SJCRH30 (cell line): ENCODE results near the gene TESK1. TPM values are rescaled to one million over a fixed set of nuclear protein-coding genes. Genes with fewer than 3 reads are reported as not detected.
"Not testable (repeated sequence)": the region's sequence is repeated elsewhere in the genome, so short reads cannot be mapped to it uniquely, and the experiment has no call there.

Experiments used
- DNase-seq, 2 experiments: peaks; one replicate each; pipeline ENCODE4 v3.0.0-alpha.2; 2015 to 2020
- H3K27ac ChIP-seq: fragments of 250-450 bp; sonication (Bioruptor Pico); 2 replicates; pipeline ENCODE4 v1.5.1; 2020; ENCODE audit warnings: mild to moderate bottlenecking, moderate library complexity
- H3K27me3 ChIP-seq: fragments of 250-450 bp; sonication (Bioruptor Pico); 2 replicates; pipeline ENCODE4 v1.5.1; 2020; ENCODE audit warnings: mild to moderate bottlenecking, moderate library complexity
- H3K36me3 ChIP-seq: fragments of 250-450 bp; sonication (Bioruptor Pico); 2 replicates; pipeline ENCODE4 v1.5.1; 2020; ENCODE audit warnings: mild to moderate bottlenecking, moderate library complexity
- H3K4me1 ChIP-seq: fragments of 250-450 bp; sonication (Bioruptor Pico); 2 replicates; pipeline ENCODE4 v1.5.1; 2020; ENCODE audit warnings: mild to moderate bottlenecking, moderate library complexity
- H3K4me3 ChIP-seq: fragments of 250-450 bp; sonication (Bioruptor Pico); 2 replicates; pipeline ENCODE4 v1.5.1; 2020; ENCODE audit warnings: mild to moderate bottlenecking, moderate library complexity
- H3K9me3 ChIP-seq: fragments of 250-450 bp; sonication (Bioruptor Pico); replicated peaks from 2 replicates; pipeline ENCODE4 v1.5.1; 2020; ENCODE audit warnings: mild to moderate bottlenecking, moderate library complexity
- total RNA-seq: library from RNA; depleted of rRNA; stranded (reverse); fragments of >200 nt; shearing (Covaris generic); gene quantifications from 2 replicates; pipeline ENCODE4 v1.2.3, GENCODE V29; 2014

TESK1 gene
- total RNA-seq, 1 experiment from 2014 or later: 10.1 TPM

DNA sequence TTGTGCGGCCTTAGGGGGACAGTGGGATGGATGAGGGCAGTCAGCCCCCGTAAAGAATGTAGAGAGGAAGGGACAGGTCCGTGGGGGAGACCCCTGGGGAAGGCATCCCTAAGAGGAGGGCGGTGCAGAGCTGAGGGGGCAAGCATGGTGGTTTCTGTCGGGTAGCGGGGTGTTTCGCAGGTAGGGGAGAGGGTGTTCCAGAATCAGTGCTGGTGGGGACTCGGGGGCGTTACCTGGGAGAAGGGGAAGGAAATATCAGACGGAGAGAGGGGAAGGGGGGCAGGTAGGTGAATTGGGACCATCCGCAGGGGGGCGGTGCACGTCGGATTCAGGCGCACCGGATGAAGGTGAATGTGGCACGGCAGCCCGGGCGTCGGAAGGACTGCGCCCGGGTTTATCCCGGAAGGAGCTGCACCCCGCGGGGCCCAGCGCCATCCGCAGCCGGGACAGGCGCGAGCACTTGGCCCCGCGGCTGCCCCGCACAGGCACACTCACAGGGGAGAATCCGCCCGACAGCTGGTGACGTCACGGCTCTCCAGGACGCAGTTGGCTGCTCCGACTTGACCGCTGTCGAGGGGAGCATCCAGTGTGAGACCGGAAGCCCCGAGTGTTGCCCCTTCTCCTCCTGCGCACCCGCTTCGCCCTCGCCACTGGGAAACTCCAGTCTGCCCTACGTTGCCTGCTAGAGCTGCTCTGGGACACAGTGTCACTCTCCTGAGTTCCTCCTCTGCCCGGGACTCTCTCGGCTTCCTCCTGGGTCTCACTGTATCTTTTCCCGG lies 11.8 kb downstream of the TESK1 start:
- no peak overlapping the region for H3K4me3 ChIP-seq

DNA sequence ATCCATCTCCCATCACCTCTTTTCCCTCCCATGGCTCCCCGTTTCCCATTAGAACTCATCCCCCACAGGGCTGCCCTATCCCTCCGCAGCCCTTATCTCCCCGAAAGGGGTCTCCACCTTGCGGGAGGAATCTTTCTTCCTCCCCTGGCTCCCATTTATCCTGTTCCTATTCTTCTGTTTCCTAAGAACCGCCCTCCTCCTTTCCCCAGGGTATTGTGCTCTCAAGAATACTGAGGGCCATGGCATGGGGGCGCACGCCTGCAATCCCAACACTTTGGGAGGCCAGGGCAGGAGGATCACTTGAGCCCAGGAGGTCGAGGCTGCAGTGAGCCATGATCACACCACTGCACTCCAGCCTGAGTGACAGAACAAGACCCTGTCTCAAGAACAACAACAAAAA lies 12.5 kb downstream of the TESK1 start:
- H3K27ac ChIP-seq: no peak overlapping the region
- DNase-seq: no peak
- peaks cover 4% of the 10 kb centered on the region; the same call in 1 of the 2 replicates for H3K4me1 ChIP-seq
- no peak overlapping the region for H3K4me3 ChIP-seq
- no peaks in the 10 kb centered on the region for H3K27me3 ChIP-seq
- H3K36me3 ChIP-seq: no peaks in the 10 kb centered on the region
- no peaks in the 10 kb centered on the region for H3K9me3 ChIP-seq

More for the DNA sequence above, 11.8 kb downstream of the TESK1 start:
- H3K27ac ChIP-seq: no peak overlapping the region
- no peaks in the 10 kb centered on the region for H3K27me3 ChIP-seq
- no peaks in the 10 kb centered on the region for H3K36me3 ChIP-seq
- H3K9me3 ChIP-seq: no peaks in the 10 kb centered on the region
- DNase-seq: no peak
- H3K4me1 ChIP-seq: peaks cover 4% of the 10 kb centered on the region; the same call in 1 of the 2 replicates

DNA sequence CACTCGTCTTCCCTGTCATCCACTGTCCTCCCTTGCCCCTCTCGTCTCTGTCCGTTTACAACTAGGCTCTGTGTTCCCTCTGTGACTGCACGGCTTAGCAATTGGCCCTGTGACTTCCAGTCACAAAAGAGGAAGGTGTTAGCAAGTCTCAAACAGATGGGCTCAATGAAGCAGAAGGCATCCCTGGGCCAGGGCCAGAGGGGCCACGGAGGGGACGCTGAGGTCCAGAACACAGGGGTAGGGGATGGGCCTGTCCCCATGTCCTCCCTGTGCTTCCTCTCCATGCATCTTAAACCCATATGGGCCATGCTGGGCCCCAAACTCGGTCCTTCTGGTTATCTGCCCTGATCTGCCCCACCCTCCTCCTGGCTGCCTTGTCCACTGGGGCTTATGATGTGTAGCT lies 13.3 kb downstream of the TESK1 start, which contains the start of gene CD72:
Gene CD72 (minus strand): TSS at position 89 of the 403 bp plus-strand sequence. CDS start 110 bp downstream, outside the sequence.
- H3K27me3 ChIP-seq: no peaks in the 10 kb centered on the region
- H3K4me1 ChIP-seq: peaks cover 4% of the 10 kb centered on the region; the same call in 1 of the 2 replicates
- no peak for DNase-seq
- no peak within 1 kb of the TSS for H3K27ac ChIP-seq
- no peaks in the 10 kb centered on the region for H3K9me3 ChIP-seq
- no peak within 1 kb of the TSS for H3K4me3 ChIP-seq
- no peaks in the 10 kb centered on the region for H3K36me3 ChIP-seq

DNA sequence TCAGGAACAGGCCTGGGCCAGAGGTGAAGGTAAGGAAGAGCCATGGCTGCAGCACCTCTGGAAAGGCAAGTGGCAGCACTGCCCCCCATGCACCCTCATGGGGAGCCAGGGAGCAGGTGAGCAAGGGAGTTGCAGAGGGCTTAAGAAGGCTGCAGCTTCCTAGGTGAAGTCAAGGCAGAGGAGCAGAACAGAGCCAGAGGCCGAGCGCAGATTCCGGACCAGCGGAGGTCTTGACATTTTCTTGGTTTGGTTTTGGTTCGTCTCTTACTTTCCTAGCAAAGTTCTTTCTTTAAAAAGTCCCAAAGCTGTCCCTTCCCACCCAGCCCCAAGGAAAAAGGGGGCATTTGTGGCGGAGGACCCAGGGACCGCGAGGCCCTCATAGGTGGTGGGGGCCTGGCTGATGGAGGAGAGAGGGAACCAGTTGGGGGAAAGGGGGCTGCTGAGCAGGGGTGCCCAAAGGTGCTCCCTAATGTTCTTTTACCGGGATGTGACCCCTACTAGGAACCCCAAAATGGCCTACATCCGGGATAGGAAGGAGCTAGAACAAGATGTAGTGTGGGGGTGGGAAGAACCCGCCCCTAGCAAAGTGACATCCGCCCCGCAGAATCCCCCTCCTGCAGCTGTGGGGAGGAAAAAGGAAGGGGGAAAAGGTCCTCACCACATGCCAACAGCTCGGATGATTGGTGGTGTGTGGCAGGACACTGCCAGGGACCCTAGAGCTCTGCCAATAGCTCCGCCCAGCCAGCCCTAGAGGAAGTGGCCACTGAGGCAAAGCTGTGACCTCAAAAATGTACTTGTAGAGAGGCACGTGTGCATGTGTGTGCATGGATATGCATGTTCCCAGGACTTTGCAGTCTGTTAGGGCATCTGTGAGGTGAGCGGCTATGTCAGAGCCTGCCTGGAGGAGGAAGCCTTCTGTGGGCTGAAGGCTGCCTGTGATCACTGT lies 14.1 kb downstream of the TESK1 start:
- no peak overlapping the region for H3K4me3 ChIP-seq
- H3K9me3 ChIP-seq: no peaks in the 10 kb centered on the region
- H3K36me3 ChIP-seq: no peaks in the 10 kb centered on the region
- no peaks in the 10 kb centered on the region for H3K27me3 ChIP-seq
- DNase-seq: peak in 1 of 2 experiments; percentile 26
- H3K27ac ChIP-seq: no peak overlapping the region
- peaks cover 4% of the 10 kb centered on the region; the same call in 1 of the 2 replicates for H3K4me1 ChIP-seq

DNA sequence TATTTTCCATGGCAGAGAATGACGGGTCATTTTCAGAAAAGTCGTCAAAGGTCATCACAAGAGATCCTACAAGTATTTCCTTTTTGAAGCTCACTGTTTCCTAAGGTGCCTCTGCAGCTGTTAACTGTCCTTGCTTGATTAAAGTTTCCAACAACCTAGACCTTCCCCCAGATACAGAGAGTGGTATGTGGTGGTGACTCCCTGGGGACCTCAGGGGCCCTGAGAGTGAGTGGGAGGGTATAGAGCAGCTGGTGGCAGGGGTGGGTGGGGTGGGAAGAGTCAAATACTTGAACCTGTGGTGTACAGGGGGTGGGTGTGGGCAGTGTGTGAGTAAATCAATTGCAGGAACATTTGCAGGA lies 14.7 kb downstream of the TESK1 start:
- H3K4me1 ChIP-seq: peaks cover 4% of the 10 kb centered on the region; the same call in 1 of the 2 replicates
- H3K36me3 ChIP-seq: no peaks in the 10 kb centered on the region
- H3K27me3 ChIP-seq: no peaks in the 10 kb centered on the region
- no peak overlapping the region for H3K27ac ChIP-seq
- DNase-seq: peak; percentile 21 to 37
- H3K4me3 ChIP-seq: no peak overlapping the region
- H3K9me3 ChIP-seq: no peaks in the 10 kb centered on the region

DNA sequence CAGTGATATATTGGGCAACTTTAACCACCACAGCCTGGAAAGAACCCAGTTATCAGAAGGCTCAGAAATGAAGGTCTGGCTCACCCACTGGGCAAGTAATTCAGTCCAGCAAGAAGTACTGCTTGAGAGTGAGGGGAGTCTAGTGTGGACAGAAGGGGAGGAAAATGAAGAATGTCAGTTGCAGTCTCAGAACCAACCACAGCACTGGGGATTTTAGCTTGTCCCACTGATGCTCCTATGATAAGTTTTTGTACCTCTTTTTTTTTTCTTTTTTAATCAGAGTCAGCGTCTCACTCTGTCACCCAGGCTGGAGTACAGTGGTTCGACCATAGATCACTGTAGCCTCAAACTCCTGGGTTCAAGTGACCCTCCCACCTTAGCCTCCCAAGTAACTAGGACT lies 22.5 kb downstream of the TESK1 start:
- DNase-seq: no peak

DNA sequence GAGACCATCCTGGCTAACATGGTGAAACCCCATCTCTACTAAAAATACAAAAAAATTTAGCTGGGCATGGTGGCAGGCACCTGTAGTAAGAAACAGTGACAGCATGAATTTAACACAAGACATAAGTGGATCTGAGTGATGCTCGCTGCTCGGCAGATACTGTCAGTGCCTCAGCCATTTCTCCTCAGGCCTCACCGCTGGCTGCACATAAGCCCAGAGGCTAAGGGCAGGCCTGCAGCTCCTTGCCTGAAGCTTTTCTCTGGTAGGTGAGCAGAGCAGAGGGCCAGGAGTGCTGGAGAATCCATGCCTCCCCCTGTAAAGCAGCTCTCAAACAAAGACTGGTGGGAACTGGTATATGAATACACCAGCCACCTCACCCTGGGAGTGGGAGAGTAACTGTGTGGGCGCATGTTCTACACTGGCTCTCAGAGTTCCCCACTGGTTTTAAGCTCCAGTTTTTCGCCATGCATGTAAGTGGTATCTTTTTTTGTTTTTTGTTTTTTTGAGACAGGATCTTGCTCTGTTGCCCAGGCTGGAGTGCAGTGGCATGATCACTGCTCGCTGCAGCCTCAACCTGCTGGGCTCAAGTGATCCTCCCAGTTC lies 23.4 kb downstream of the TESK1 start:
- no peak overlapping the region for H3K27ac ChIP-seq
- no peaks in the 10 kb centered on the region for H3K36me3 ChIP-seq
- no peaks in the 10 kb centered on the region for H3K4me1 ChIP-seq
- no peaks in the 10 kb centered on the region for H3K9me3 ChIP-seq
- H3K4me3 ChIP-seq: no peak overlapping the region
- DNase-seq: no peak
- no peaks in the 10 kb centered on the region for H3K27me3 ChIP-seq

More for the DNA sequence above, 22.5 kb downstream of the TESK1 start:
- no peaks in the 10 kb centered on the region for H3K27me3 ChIP-seq
- H3K4me1 ChIP-seq: no peaks in the 10 kb centered on the region
- no peak overlapping the region for H3K4me3 ChIP-seq
- no peak overlapping the region for H3K27ac ChIP-seq
- H3K36me3 ChIP-seq: no peaks in the 10 kb centered on the region
- no peaks in the 10 kb centered on the region for H3K9me3 ChIP-seq

DNA sequence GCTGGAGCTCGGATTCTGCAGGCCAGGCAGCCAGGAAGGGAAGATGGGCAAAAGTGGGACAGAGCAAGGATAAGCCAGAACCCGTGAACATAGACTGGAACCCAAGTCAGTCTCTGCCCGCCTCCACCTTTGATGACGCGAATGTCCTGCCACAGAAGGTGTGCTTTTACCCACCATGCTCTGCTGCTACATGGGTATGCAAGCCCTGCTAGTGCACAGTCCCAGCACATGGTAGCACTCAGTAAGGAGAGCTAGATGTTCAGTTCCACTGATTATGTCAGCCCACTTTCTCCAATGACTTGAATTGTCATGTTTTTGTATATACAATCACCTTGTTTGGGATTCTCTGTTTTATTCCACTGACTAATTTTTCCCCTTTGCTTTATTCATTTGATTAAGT lies 24.5 kb downstream of the TESK1 start:
- Histone ChIP-seq H3K4me3 (no peak overlapping the region), H3K4me1 (no peaks in the 10 kb centered on the region), H3K27me3 (no peaks in the 10 kb centered on the region), H3K27ac (no peak overlapping the region), H3K36me3 (no peaks in the 10 kb centered on the region), H3K9me3 (no peaks in the 10 kb centered on the region)
- DNase-seq: no peak

DNA sequence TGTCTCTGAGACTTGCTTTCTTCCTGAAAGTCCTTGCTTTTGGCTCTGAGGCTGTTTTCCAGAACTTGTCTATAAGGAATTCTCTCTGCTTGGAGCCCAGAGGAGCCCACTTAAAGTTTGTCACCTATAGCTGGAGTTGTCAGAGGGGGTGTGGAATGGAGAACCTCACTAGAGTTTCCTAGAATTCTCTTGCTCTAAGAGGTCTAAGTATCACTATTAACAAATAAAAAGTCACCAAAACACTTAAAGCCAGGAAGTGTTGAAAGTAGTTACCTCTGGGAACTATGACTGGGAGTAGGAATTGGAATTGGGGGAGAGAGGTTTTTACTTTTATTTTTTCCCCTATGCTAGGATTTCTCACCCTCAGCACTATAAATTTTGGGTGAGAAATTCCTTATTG lies 30.7 kb downstream of the TESK1 start:
- Histone ChIP-seq H3K9me3 (no peaks in the 10 kb centered on the region), H3K36me3 (no peaks in the 10 kb centered on the region), H3K27ac (no peak overlapping the region), H3K4me1 (no peaks in the 10 kb centered on the region), H3K4me3 (no peak overlapping the region), H3K27me3 (no peaks in the 10 kb centered on the region)
- DNase-seq: no peak

DNA sequence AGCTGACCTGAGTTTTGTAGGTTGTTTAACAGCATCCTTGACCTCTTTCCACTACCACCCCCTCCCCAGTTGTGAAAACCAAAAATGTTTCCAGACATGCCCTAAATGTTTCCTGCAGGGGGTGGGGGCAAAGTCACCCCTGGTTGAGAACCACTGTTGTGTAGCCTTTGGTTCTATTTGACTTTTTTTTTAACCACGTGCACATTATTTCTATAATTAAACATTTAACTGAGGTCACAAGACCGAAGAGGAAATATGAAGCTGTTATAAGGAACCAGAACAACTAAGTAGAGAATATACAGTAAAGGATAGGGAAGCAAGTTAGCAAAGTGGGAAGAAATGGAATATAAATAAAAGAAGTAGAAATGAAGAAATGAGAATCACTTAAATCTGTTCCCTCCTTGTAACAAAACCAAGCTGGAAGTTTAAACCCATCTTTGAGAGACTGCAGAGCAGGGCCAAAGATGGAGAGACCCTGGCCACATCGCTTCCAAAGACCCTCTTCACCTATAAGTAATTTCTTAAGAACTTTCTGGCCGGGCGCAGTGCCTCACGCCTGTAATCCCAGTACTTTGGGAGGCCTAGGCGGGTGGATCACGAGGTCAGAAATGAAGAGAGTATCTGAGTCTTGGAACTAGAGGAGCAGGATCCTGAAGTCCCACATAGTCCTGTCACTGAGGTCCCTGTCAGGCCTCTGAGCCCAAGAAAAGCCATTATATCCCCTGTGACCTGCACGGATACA lies 31.2 kb downstream of the TESK1 start:
- Histone ChIP-seq H3K36me3 (no peaks in the 10 kb centered on the region), H3K4me1 (no peaks in the 10 kb centered on the region), H3K27me3 (no peaks in the 10 kb centered on the region), H3K27ac (no peak overlapping the region), H3K4me3 (no peak overlapping the region), H3K9me3 (no peaks in the 10 kb centered on the region)
- no peak for DNase-seq

DNA sequence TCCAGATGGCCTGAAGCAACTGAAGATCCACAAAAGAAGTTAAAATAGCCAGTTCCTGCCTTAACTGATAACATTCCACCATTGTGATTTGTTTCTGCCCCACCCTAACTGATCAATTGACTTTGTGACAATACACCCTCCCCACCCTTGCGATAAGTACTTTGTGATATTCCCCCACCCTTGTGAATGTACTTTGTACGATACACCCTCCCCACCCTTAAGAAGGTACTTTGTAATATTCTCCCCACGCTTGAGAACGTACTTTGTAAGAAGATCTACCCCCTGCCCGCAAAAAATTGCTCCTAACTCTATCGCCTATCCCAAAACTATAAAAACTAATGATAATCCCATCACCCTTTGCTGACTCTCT lies 31.8 kb downstream of the TESK1 start:
- H3K27ac ChIP-seq, H3K4me1 ChIP-seq, H3K9me3 ChIP-seq: not testable (repeated sequence)

DNA sequence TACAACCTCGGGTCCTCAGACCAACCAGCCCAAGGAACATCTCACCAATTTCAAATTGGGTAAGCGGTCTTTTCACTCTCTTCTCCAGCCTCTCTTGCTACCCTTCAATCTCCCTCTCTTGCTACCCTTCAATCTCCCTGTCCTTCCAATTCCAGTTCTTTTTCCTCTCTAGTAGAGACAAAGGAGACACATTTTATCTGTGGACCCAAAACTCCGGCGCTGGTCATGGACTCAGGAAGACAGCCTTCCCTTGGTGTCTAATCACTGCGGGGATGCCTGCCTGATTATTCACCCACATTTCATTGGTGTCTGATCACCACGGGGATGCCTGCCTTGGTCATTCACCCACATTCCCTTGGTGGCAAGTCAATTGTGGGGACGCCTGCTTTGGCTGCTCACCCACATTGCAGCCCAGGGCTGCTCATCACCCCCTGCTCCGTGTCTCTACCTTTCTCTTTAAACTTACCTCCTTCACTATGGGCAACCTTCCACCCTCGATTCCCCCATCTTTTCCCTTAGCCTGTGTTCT lies 32.4 kb downstream of the TESK1 start:
- not testable (repeated sequence) for H3K36me3 ChIP-seq, DNase-seq, H3K27ac ChIP-seq, H3K4me3 ChIP-seq, H3K27me3 ChIP-seq, H3K9me3 ChIP-seq, H3K4me1 ChIP-seq

More for the DNA sequence above, 31.8 kb downstream of the TESK1 start:
- not testable (repeated sequence) for DNase-seq, H3K36me3 ChIP-seq, H3K27me3 ChIP-seq, H3K4me3 ChIP-seq

DNA sequence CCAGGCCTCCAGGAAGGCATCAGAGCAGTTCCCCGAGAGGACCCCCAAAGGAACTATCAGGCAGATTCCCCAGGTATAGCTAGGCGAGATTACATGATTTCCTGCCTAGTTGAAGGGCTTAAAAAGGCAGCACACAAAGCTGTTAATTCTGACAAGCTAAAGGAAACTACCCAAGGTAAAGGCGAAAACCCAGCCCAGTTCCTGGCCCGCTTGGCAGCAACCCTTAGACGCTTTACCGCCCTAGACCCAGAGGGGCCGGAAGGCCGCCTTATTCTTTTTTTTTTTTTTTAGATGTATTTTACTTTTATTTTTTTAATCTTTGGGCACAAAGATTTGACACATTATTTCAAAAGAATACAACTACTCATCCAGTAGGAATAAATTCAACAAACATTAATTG lies 33.7 kb downstream of the TESK1 start:
- H3K27ac ChIP-seq, DNase-seq, H3K27me3 ChIP-seq, H3K36me3 ChIP-seq, H3K9me3 ChIP-seq, H3K4me3 ChIP-seq, H3K4me1 ChIP-seq: not testable (repeated sequence)

DNA sequence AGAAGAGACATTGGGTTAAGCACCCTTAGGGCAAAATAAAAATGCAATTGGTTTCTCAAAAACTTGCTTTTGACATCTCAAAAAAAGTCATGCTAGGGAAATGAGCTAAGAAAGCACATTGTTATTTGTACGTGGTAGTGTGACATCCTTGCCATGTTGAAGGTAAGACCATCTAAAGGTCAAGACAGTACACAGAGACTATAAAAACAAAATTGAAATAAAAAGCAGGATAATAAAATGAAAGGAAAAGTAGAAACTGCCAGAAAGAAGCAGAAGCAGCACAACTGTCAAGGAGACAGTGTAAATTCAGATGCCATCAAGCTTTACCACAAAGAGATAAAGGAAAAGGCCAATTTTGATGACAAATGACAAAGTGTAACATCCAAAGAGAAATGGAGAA lies 34.2 kb downstream of the TESK1 start:
- not testable (repeated sequence) for DNase-seq, H3K27me3 ChIP-seq

More for the DNA sequence above, 34.2 kb downstream of the TESK1 start:
- H3K4me3 ChIP-seq, H3K27ac ChIP-seq, H3K9me3 ChIP-seq, H3K36me3 ChIP-seq, H3K4me1 ChIP-seq: not testable (repeated sequence)
